Fibroblast of pulmonary artery (primary cell): ENCODE results near the gene SCYL1.
A peak's percentile ranks its signal among the peaks of the same experiment; 100 is the strongest.

Experiments
- DNase-seq: peaks from one replicate; pipeline ENCODE4 v3.0.0-alpha.2; 2010; ENCODE audit warnings: low read depth
- H3K4me3 ChIP-seq: replicated peaks from 2 replicates; pipeline ENCODE4 v1.5.1; 2011; ENCODE audit warnings: low read depth, mild to moderate bottlenecking, control low read depth, low read length, moderate library complexity
- CTCF ChIP-seq: IDR thresholded peaks from 2 replicates; pipeline ENCODE4 v1.5.1; 2011; ENCODE audit warnings: mild to moderate bottlenecking, control low read depth, low read length, inconsistent platforms; ENCODE audit errors: missing control alignments

Gene SCYL1

GRCh38 chr11:65549096-65549495 is 24.2 kb downstream of the SCYL1 start:
- TF ChIP-seq CTCF = no peak
- no peak overlapping the region for H3K4me3 ChIP-seq

GRCh38 chr11:65551572-65552387 is 26.9 kb downstream of the SCYL1 start:
- TF ChIP-seq CTCF = peak; percentile 25
- no peak overlapping the region for H3K4me3 ChIP-seq
- DNase-seq = peak; percentile 29

More at GRCh38 chr11:65549096-65549495, 24.2 kb downstream of the SCYL1 start:
- no peak for DNase-seq

- DNase-seq = no peak
These were observed 27.6 kb downstream of the SCYL1 start for GRCh38 chr11:65552388-65552951.

GRCh38 chr11:65553301-65554001 is 28.6 kb downstream of the SCYL1 start:
- no peak for TF ChIP-seq CTCF
- DNase-seq = no peak

More at GRCh38 chr11:65552388-65552951, 27.6 kb downstream of the SCYL1 start:
- no peak for TF ChIP-seq CTCF
- no peak overlapping the region for H3K4me3 ChIP-seq

GRCh38 chr11:65554057-65554818 is 29.4 kb downstream of the SCYL1 start:
- no peak for DNase-seq
- no peak overlapping the region for H3K4me3 ChIP-seq
- TF ChIP-seq CTCF = no peak

More at GRCh38 chr11:65553301-65554001, 28.6 kb downstream of the SCYL1 start:
- no peak overlapping the region for H3K4me3 ChIP-seq

- DNase-seq = no peak
- TF ChIP-seq CTCF = no peak
- no peak overlapping the region for H3K4me3 ChIP-seq
These were observed 30.1 kb downstream of the SCYL1 start for GRCh38 chr11:65554842-65555430.
